AG09309 (cell line): ENCODE measurements around the gene EEF1A2.

Experiments used
- DNase-seq: peaks from one replicate; pipeline ENCODE4 v3.0.0-alpha.2; 2010; ENCODE audit warnings: low read depth
- H3K4me3 ChIP-seq: 2 replicates; pipeline ENCODE4 v1.5.1; 2011; ENCODE audit warnings: mild to moderate bottlenecking, low read depth, low read length, moderate library complexity; ENCODE audit not compliant: control insufficient read depth
- CTCF ChIP-seq: IDR thresholded peaks from 2 replicates; pipeline ENCODE4 v1.5.1; 2011; ENCODE audit warnings: mild to moderate bottlenecking, low read depth, low read length, inconsistent platforms; ENCODE audit not compliant: insufficient read depth, control insufficient read depth; ENCODE audit errors: missing control alignments

The EEF1A2 gene

GRCh38 chr20:63540417-63541186 lies 41.7 kb upstream of the EEF1A2 start:
- DNase-seq, result no peak
- H3K4me3 ChIP-seq, result no peak overlapping the region
- no peak for TF ChIP-seq CTCF

- H3K4me3 ChIP-seq, result no peak overlapping the region
- TF ChIP-seq CTCF, result no peak
Observed at GRCh38 chr20:63539441-63540370, 40.8 kb upstream of the EEF1A2 start.

GRCh38 chr20:63539092-63539430 lies 40.2 kb upstream of the EEF1A2 start:
- DNase-seq, result no peak
- no peak overlapping the region for H3K4me3 ChIP-seq
- TF ChIP-seq CTCF, result no peak

More at GRCh38 chr20:63539441-63540370, 40.8 kb upstream of the EEF1A2 start:
- DNase-seq, result no peak

GRCh38 chr20:63538204-63539091 lies 39.6 kb upstream of the EEF1A2 start:
- peak overlapping the region; percentile 26 for H3K4me3 ChIP-seq
- DNase-seq, result no peak

GRCh38 chr20:63537525-63538203 lies 38.8 kb upstream of the EEF1A2 start:
- peak; percentile 47 for DNase-seq

More at GRCh38 chr20:63538204-63539091, 39.6 kb upstream of the EEF1A2 start:
- no peak for TF ChIP-seq CTCF

More at GRCh38 chr20:63537525-63538203, 38.8 kb upstream of the EEF1A2 start:
- H3K4me3 ChIP-seq, result peak overlapping the region; percentile 26
- TF ChIP-seq CTCF, result peak; percentile 95
